Activated CD8-positive, alpha-beta memory T cell treated with anti-CD3 and anti-CD28 coated beads, Interleukin-2, amount 10 ng/mL, durations not matched to agents 7 days and 5 days (primary cell): ENCODE results near the gene CASZ1. TPM values are rescaled to one million over a fixed set of nuclear protein-coding genes. Genes with fewer than 3 reads are reported as not detected.

Experiments
- ATAC-seq: fragments of 150-1000 bp; cut with Tn5 transposase; one replicate; pipeline ENCODE4 v1.10.0; 2021; ENCODE audit warnings: moderate library complexity
- CTCF ChIA-PET: fragments of 350-600 bp; sonication (Branson Sonifier 250); formaldehyde crosslinking; loops from one replicate; lab custom pipeline; 2021; ENCODE audit warnings: antibody characterized with exemption; lab: Charles Lee
- DNase-seq: peaks from one replicate; pipeline ENCODE4 v3.0.0-alpha.2; 2020
- H3K27ac Mint-ChIP-seq: one replicate; pipeline ENCODE4 v1.8.0; 2021; ENCODE audit warnings: mild to moderate bottlenecking, mixed read lengths
- H3K27me3 Mint-ChIP-seq: one replicate; pipeline ENCODE4 v1.8.0; 2021; ENCODE audit warnings: mixed read lengths
- H3K36me3 Mint-ChIP-seq: one replicate; pipeline ENCODE4 v1.8.0; 2021; ENCODE audit warnings: mild to moderate bottlenecking, mixed read lengths
- H3K4me1 Mint-ChIP-seq: one replicate; pipeline ENCODE4 v1.8.0; 2021; ENCODE audit warnings: mixed read lengths
- H3K4me3 Mint-ChIP-seq: one replicate; pipeline ENCODE4 v1.8.0; 2021; ENCODE audit warnings: mild to moderate bottlenecking, moderate library complexity, mixed read lengths
- H3K9me3 Mint-ChIP-seq: one replicate; pipeline ENCODE4 v1.8.0; 2022; ENCODE audit warnings: low read depth, mixed read lengths
- total RNA-seq, 2 experiments: library from RNA; stranded (reverse); gene quantifications; one replicate each; pipeline ENCODE4 v1.2.3, GENCODE V29; 2021

The CASZ1 gene
- total RNA-seq, 2 experiments from 2014 or later: 8.8 to 16.3 TPM

- Mint-ChIP-seq H3K9me3 (no peaks in the 10 kb centered on the region), H3K36me3 (no peaks in the 10 kb centered on the region), H3K4me3 (no peak overlapping the region), H3K27me3 (no peaks in the 10 kb centered on the region), H3K4me1 (no peaks in the 10 kb centered on the region), H3K27ac (no peak overlapping the region)
- CTCF ChIA-PET: interaction anchor here (0.6 kb wide), 1 partner anchor 174 kb away, joined by 3 read pairs; no protein-coding TSS in a partner anchor
- no peak for ATAC-seq
- DNase-seq: no peak
These were observed 118.7 kb downstream of the CASZ1 start for GRCh38 chr1:10677491-10678391.

- H3K4me3 Mint-ChIP-seq: no peak overlapping the region
- H3K27ac Mint-ChIP-seq: no peak overlapping the region
- ATAC-seq (no peak), DNase-seq (no peak)
- CTCF ChIA-PET: no interaction called here
- H3K9me3 Mint-ChIP-seq: no peaks in the 10 kb centered on the region
- no peaks in the 10 kb centered on the region for H3K27me3 Mint-ChIP-seq
- H3K36me3 Mint-ChIP-seq: no peaks in the 10 kb centered on the region
- H3K4me1 Mint-ChIP-seq: no peaks in the 10 kb centered on the region
These were observed 119.5 kb downstream of the CASZ1 start for GRCh38 chr1:10676963-10677362.

DNA sequence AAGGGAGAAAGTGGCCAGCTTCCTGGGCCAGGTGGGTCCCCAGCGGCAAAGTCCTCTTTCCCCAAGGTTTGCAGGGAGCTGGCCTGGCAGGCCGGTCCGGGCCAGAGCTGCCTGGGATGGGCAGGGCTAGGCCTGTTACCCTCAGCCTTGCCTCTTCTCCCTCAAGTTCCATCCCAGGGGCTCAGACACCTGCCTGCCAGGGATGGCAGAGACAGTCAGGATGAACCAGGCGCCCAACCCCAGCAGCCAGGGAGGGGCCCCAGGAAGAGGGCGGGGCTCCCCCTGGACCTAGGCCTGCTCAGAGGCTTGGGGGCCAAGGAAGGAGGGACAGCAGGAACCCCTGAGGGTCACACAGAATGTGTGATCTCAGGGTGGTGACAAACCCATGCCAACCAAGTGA, 120.6 kb downstream of the CASZ1 start:
- no peak overlapping the region for H3K27ac Mint-ChIP-seq
- H3K36me3 Mint-ChIP-seq: no peaks in the 10 kb centered on the region
- no peaks in the 10 kb centered on the region for H3K27me3 Mint-ChIP-seq
- ATAC-seq (no peak), DNase-seq (no peak)
- H3K4me3 Mint-ChIP-seq: no peak overlapping the region
- CTCF ChIA-PET: interaction anchor here (0.8 kb wide), 1 partner anchor 168 kb away, joined by 3 read pairs; no protein-coding TSS in a partner anchor
- no peaks in the 10 kb centered on the region for H3K4me1 Mint-ChIP-seq
- H3K9me3 Mint-ChIP-seq: no peaks in the 10 kb centered on the region

DNA sequence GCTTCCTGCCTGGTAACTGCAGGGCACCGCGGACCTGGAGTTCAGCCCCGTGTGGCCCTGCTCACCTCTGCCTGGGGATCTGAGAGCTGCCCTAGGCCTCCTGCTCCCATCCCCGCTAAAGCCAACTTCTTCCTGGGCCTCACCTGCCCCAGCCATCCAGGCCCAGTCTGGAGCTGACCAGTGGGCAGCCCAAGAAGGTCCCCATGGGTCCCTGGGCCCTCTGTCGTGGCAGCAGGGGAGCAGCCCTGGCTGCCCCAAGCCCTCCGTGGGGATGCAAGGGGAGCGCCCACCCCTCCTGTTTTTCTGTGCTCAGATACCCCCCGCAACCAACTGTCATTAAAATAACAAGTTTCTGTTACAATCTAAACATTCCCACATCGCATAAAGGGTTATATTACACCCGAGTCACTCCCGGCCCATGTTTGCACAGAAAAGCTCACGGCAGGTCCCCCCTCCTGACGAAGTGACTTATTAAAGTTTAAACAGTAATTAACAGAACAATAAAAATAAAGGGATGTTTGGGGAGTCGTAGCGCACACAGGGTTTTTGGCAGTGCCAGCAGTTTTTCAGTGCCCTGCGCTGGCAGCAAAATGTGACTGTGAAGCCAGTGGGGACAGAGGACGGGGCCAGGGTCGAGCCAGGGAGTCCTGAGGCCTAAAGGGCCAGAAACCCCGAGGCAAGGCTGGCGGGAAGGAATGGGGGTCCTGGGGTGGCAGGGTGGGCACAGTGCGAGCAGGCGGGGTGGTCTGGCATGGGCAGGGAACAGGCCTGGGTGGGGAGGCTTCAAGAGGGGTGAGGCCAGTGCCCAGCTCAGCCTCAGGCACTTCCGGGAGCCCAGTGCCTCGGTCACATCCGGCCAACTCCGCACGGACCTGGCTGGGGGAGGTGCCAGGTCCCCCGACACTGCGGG, 121.5 kb downstream of the CASZ1 start:
- H3K27me3 Mint-ChIP-seq: no peaks in the 10 kb centered on the region
- no peaks in the 10 kb centered on the region for H3K4me1 Mint-ChIP-seq
- DNase-seq: no peak
- ATAC-seq: no peak
- no peaks in the 10 kb centered on the region for H3K36me3 Mint-ChIP-seq
- H3K9me3 Mint-ChIP-seq: no peaks in the 10 kb centered on the region
- CTCF ChIA-PET: interaction anchor here (0.8 kb wide), 1 partner anchor 168 kb away, joined by 3 read pairs; no protein-coding TSS in a partner anchor
- H3K27ac Mint-ChIP-seq: no peak overlapping the region
- H3K4me3 Mint-ChIP-seq: no peak overlapping the region

- Mint-ChIP-seq H3K27ac (no peak overlapping the region), H3K36me3 (no peaks in the 10 kb centered on the region), H3K4me3 (no peak overlapping the region), H3K9me3 (no peaks in the 10 kb centered on the region), H3K4me1 (no peaks in the 10 kb centered on the region), H3K27me3 (no peaks in the 10 kb centered on the region)
- no peak for ATAC-seq
- CTCF ChIA-PET: no interaction called here
- DNase-seq: no peak
These were observed 122.2 kb downstream of the CASZ1 start for GRCh38 chr1:10674222-10674621.

DNA sequence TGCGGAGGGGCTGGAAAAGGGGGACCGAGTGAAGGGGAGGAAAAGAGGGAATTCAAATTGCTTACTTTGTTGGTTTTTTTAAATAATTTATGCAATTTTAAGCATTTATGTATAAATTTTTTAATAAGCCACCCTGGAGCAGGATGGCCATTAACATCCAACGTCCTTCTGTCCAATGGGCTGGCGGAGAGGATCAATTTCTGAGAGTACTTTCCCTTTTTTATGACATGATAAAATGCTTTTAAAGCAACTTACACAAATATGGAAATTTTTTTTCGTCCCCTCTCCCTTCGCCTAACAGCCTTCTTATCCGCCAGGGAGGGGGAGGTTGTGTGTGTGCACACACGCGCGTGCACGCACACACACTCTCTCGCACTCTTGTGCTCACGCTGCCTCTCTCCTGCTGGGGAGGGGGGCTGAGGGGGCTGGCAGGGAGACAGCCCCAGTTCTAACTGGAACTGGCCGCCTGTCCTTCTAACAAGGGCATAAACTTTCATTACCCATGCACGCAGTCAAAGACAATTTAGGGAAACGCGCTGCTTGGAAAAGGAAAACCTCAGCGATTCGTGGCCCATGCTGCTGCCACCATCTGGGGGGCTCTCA, 123.2 kb downstream of the CASZ1 start:
- H3K27ac Mint-ChIP-seq: no peak overlapping the region
- no peak overlapping the region for H3K4me3 Mint-ChIP-seq
- H3K27me3 Mint-ChIP-seq: no peaks in the 10 kb centered on the region
- H3K36me3 Mint-ChIP-seq: no peaks in the 10 kb centered on the region
- H3K4me1 Mint-ChIP-seq: no peaks in the 10 kb centered on the region
- ATAC-seq: no peak
- DNase-seq: no peak
- no peaks in the 10 kb centered on the region for H3K9me3 Mint-ChIP-seq
- CTCF ChIA-PET: no interaction called here

- ATAC-seq (no peak), DNase-seq (no peak)
- H3K9me3 Mint-ChIP-seq: no peaks in the 10 kb centered on the region
- no peaks in the 10 kb centered on the region for H3K36me3 Mint-ChIP-seq
- CTCF ChIA-PET: no interaction called here
- no peaks in the 10 kb centered on the region for H3K4me1 Mint-ChIP-seq
- no peaks in the 10 kb centered on the region for H3K27me3 Mint-ChIP-seq
- H3K27ac Mint-ChIP-seq: no peak overlapping the region
- no peak overlapping the region for H3K4me3 Mint-ChIP-seq
These were observed 123.9 kb downstream of the CASZ1 start for GRCh38 chr1:10672343-10673050.

DNA sequence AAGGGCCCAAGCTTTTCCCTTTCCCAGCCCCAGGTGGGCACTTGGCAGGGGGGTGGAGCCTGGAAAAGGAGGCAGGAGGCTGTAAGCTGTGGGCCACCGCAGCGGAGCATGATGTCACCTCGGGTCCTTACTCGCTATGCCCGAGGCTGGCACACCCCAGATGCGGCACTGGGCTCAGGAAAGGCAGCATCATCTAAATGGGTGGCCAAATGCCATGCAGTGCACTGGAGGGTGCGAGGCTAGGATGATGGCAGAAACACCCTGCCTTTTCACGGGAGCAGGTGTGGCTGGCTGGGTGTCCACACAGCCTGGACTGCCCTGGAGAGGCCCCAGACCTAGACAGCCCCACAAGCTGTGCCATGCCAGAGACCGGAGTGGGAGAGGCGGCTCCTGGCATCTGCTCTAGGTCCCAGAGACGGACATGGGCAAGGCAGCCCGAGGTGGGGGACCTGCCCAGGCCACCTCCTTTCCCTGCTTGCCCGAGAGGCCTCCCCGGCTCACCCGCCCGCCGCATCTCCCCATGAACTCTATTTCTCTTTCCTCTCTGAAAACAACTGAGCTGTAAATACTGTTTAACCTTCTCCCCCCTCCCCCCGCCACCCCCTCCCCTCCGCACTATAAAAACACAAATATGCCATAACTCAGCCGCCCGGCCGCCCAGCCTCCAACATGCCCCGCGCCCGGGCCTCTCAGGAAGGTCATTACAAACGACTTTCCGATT, 124.7 kb downstream of the CASZ1 start:
- Mint-ChIP-seq H3K4me3 (no peak overlapping the region), H3K9me3 (no peaks in the 10 kb centered on the region), H3K36me3 (no peaks in the 10 kb centered on the region), H3K27me3 (no peaks in the 10 kb centered on the region), H3K4me1 (no peaks in the 10 kb centered on the region), H3K27ac (no peak overlapping the region)
- no peak for ATAC-seq
- no peak for DNase-seq
- CTCF ChIA-PET: no interaction called here

DNA sequence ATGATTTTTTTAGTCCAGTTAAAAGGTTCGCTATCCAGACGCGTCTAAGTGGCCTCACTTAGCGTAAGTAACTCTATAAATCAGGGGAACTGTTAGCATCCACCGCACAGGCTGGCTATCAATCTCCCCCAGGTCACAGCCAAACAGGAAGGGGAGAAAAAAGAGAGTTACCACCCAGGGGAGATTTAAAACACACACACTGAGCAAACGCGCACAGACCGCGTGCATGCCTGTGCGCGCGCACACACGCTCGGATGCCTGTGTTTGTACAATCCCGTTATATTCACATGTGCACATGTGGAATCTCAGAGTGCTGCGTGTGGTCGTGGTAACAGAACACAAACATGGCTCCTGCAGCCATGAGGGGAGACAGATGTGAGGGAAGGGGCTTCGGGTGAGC, 125.4 kb downstream of the CASZ1 start:
- Mint-ChIP-seq H3K27ac (no peak overlapping the region), H3K36me3 (no peaks in the 10 kb centered on the region)
- CTCF ChIA-PET: no interaction called here

GRCh38 chr1:10670190-10670589, 126.3 kb downstream of the CASZ1 start:
- no peaks in the 10 kb centered on the region for H3K4me1 Mint-ChIP-seq
- H3K9me3 Mint-ChIP-seq: no peaks in the 10 kb centered on the region
- no peaks in the 10 kb centered on the region for H3K36me3 Mint-ChIP-seq
- no peak for ATAC-seq
- no peaks in the 10 kb centered on the region for H3K27me3 Mint-ChIP-seq
- H3K4me3 Mint-ChIP-seq: no peak overlapping the region
- CTCF ChIA-PET: no interaction called here
- no peak overlapping the region for H3K27ac Mint-ChIP-seq
- DNase-seq: no peak

More for the DNA sequence above, 125.4 kb downstream of the CASZ1 start:
- ATAC-seq (no peak), DNase-seq (no peak)
- Mint-ChIP-seq H3K4me1 (no peaks in the 10 kb centered on the region), H3K4me3 (no peak overlapping the region), H3K9me3 (no peaks in the 10 kb centered on the region), H3K27me3 (no peaks in the 10 kb centered on the region)

DNA sequence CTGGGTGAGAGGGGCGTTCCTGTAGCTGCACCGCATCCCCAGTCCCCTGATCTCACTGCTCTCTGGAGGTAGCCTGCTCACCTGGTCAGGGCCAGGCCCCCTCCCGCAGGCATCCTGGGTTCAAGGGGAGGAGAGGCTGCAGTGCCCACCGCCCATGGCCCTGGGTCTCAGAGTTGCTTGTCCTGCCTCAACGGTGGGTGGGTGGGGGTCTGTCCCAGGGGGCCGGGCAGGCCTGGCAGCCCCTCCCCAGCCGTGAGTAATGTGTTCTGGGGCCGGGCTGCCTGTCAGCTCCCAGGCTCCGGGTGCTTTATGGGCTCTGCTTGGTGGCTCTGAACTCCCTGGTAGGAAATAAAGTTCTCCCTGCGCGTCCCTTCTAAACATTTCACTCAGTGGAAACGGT, 126.9 kb downstream of the CASZ1 start:
- H3K4me1 Mint-ChIP-seq: no peaks in the 10 kb centered on the region
- ATAC-seq: no peak
- H3K4me3 Mint-ChIP-seq: no peak overlapping the region
- H3K27ac Mint-ChIP-seq: no peak overlapping the region
- no peak for DNase-seq
- H3K36me3 Mint-ChIP-seq: no peaks in the 10 kb centered on the region
- H3K9me3 Mint-ChIP-seq: no peaks in the 10 kb centered on the region
- no peaks in the 10 kb centered on the region for H3K27me3 Mint-ChIP-seq
- CTCF ChIA-PET: no interaction called here

- no peak for ATAC-seq
- no peak overlapping the region for H3K27ac Mint-ChIP-seq
- no peaks in the 10 kb centered on the region for H3K4me1 Mint-ChIP-seq
- no peaks in the 10 kb centered on the region for H3K27me3 Mint-ChIP-seq
- DNase-seq: no peak
- no peaks in the 10 kb centered on the region for H3K9me3 Mint-ChIP-seq
- CTCF ChIA-PET: no interaction called here
- no peak overlapping the region for H3K4me3 Mint-ChIP-seq
- no peaks in the 10 kb centered on the region for H3K36me3 Mint-ChIP-seq
These were observed 128.3 kb downstream of the CASZ1 start for GRCh38 chr1:10667861-10668761.
